WTC11 (cell line): ENCODE results near the gene NAV2.

Experiments used
- ATF1 ChIP-seq: sonication (generic); formaldehyde crosslinking; IDR thresholded peaks from 2 replicates; pipeline ENCODE4 v1.8.1; 2023; ENCODE audit warnings: mild to moderate bottlenecking, moderate library complexity, missing genetic modification reagents
- CREB1 ChIP-seq: sonication (generic); formaldehyde crosslinking; IDR thresholded peaks from 2 replicates; pipeline ENCODE4 v1.8.0; 2023; ENCODE audit warnings: mild to moderate bottlenecking, missing genetic modification reagents
- CTCF ChIP-seq: fragments of 200-600 bp; IDR thresholded peaks from 2 replicates; pipeline ENCODE4 v1.8.0; 2022; ENCODE audit warnings: antibody characterized with exemption
- E2F5 ChIP-seq: sonication (generic); formaldehyde crosslinking; IDR thresholded peaks from 2 replicates; pipeline ENCODE4 v1.8.1; 2022; ENCODE audit warnings: mild to moderate bottlenecking, moderate library complexity, missing genetic modification reagents
- ESRRA ChIP-seq: sonication (generic); formaldehyde crosslinking; IDR thresholded peaks from 2 replicates; pipeline ENCODE4 v1.8.1; 2022; ENCODE audit warnings: mild to moderate bottlenecking, missing genetic modification reagents, borderline replicate concordance
- FOXJ3 ChIP-seq: sonication (generic); formaldehyde crosslinking; IDR thresholded peaks from 2 replicates; pipeline ENCODE4 v1.9.0; 2021; ENCODE audit warnings: missing genetic modification reagents, mild to moderate bottlenecking, borderline replicate concordance
- JUN ChIP-seq: sonication (generic); formaldehyde crosslinking; IDR thresholded peaks from 2 replicates; pipeline ENCODE4 v1.8.0; 2023; ENCODE audit warnings: mild to moderate bottlenecking, missing genetic modification reagents
- MAX ChIP-seq: sonication (generic); formaldehyde crosslinking; IDR thresholded peaks from 2 replicates; pipeline ENCODE4 v1.8.0; 2022; ENCODE audit warnings: mild to moderate bottlenecking, missing genetic modification reagents
- TEAD4 ChIP-seq: sonication (generic); formaldehyde crosslinking; IDR thresholded peaks from 2 replicates; pipeline ENCODE4 v1.8.0; 2022; ENCODE audit warnings: mild to moderate bottlenecking, missing genetic modification reagents
- USF2 ChIP-seq: sonication (generic); formaldehyde crosslinking; IDR thresholded peaks from 2 replicates; pipeline ENCODE4 v1.8.1; 2023; ENCODE audit warnings: mild to moderate bottlenecking, missing genetic modification reagents, moderate library complexity
- ZNF232 ChIP-seq: sonication (generic); formaldehyde crosslinking; IDR thresholded peaks from 2 replicates; pipeline ENCODE4 v1.8.0; 2022; ENCODE audit warnings: mild to moderate bottlenecking, missing genetic modification reagents
- ZNF396 ChIP-seq: fragments of 250-450 bp; sonication (Bioruptor Pico); IDR thresholded peaks from 2 replicates; pipeline ENCODE4 v1.8.0; 2021; ENCODE audit warnings: mild to moderate bottlenecking, moderate library complexity, borderline replicate concordance

GRCh38 chr11:19827399-19828135 is 114.9 kb downstream of the NAV2 start:
- no peak for TF ChIP-seq CTCF
- TF ChIP-seq ZNF232 (CRISPR knock-in tag), result no peak
- no peak for TF ChIP-seq TEAD4 (CRISPR knock-in tag)
- TF ChIP-seq ZNF396 (CRISPR knock-in tag), result no peak
- no peak for TF ChIP-seq CREB1 (CRISPR knock-in tag)
- no peak for TF ChIP-seq E2F5 (CRISPR knock-in tag)
- TF ChIP-seq MAX (CRISPR knock-in tag), result no peak
- no peak for TF ChIP-seq ESRRA (CRISPR knock-in tag)
- TF ChIP-seq ATF1 (CRISPR knock-in tag), result no peak
- no peak for TF ChIP-seq JUN (CRISPR knock-in tag)
- TF ChIP-seq USF2, result no peak
- TF ChIP-seq FOXJ3 (CRISPR knock-in tag), result no peak
